GM23338 (cell line): ENCODE data around the gene SASH3.
"Not testable (repeated sequence)": the region's sequence is repeated elsewhere in the genome, so short reads cannot be mapped to it uniquely, and the experiment has no call there.

Experiments
- CREB1 ChIP-seq: fragments of 250-450 bp; sonication (Bioruptor Pico); IDR thresholded peaks from 2 replicates; pipeline ENCODE4 v1.5.0; 2020; ENCODE audit warnings: low read depth, mild to moderate bottlenecking, moderate library complexity
- EZH2 ChIP-seq: fragments of 200-600 bp; sonication (generic); IDR thresholded peaks from one replicate; pipeline ENCODE4 v1.8.0; 2017; ENCODE audit warnings: antibody characterized with exemption, mild to moderate bottlenecking, low read depth; ENCODE audit not compliant: unreplicated experiment
- EZH2phosphoT487 ChIP-seq: fragments of 200-600 bp; sonication (generic); IDR thresholded peaks from one replicate; pipeline ENCODE4 v1.8.1; 2018; ENCODE audit warnings: antibody characterized with exemption; ENCODE audit not compliant: unreplicated experiment
- JUNB ChIP-seq: IDR thresholded peaks from one replicate; pipeline ENCODE4 v1.6.1; 2016; ENCODE audit warnings: antibody characterized with exemption; ENCODE audit not compliant: unreplicated experiment
- NANOG ChIP-seq: IDR thresholded peaks from 2 replicates; pipeline ENCODE4 v1.6.1; 2016; ENCODE audit warnings: antibody characterized with exemption, borderline replicate concordance
- POLR2AphosphoS5 ChIP-seq: IDR thresholded peaks from 2 replicates; pipeline ENCODE4 v1.6.1; 2016; ENCODE audit warnings: antibody characterized with exemption, low read depth
- STAT1 ChIP-seq: IDR thresholded peaks from one replicate; pipeline ENCODE4 v1.6.1; 2016; ENCODE audit warnings: antibody characterized with exemption; ENCODE audit not compliant: unreplicated experiment
- ZNF114 ChIP-seq: fragments of 250-450 bp; sonication (Bioruptor Pico); IDR thresholded peaks from 2 replicates; pipeline ENCODE4 v1.5.0; 2020; ENCODE audit warnings: mild to moderate bottlenecking, moderate library complexity
- ZNF331 ChIP-seq: fragments of 250-450 bp; sonication (Bioruptor Pico); IDR thresholded peaks from 2 replicates; pipeline ENCODE4 v1.5.0; 2020; ENCODE audit warnings: low read depth, mild to moderate bottlenecking, moderate library complexity
- TF ChIP-seq, protein P1 (sequence below), 2 experiments: fragments of 200-600 bp in 1 of 2; sonication (generic) in 1 of 2; conservative IDR thresholded peaks; 2 replicates each; pipeline versions ENCODE4 v1.5.1 to v1.6.1; 2016 to 2017; ENCODE audit warnings: antibody characterized with exemption in 2 of 2, low read depth in 2 of 2, mild to moderate bottlenecking in 2 of 2, moderate library complexity in 1 of 2
- TF ChIP-seq, protein P2 (sequence below): IDR thresholded peaks from one replicate; pipeline ENCODE4 v1.6.1; 2018; ENCODE audit warnings: antibody characterized with exemption; ENCODE audit not compliant: unreplicated experiment
- TF ChIP-seq, protein P3 (sequence below): IDR thresholded peaks from 2 replicates; pipeline ENCODE4 v1.6.1; 2016; ENCODE audit warnings: antibody characterized with exemption
- TF ChIP-seq, protein P4 (sequence below): fragments of 250-450 bp; sonication (Bioruptor Pico); IDR thresholded peaks from 2 replicates; pipeline ENCODE4 v1.5.0; 2020; ENCODE audit warnings: mild to moderate bottlenecking, moderate library complexity

DNA sequence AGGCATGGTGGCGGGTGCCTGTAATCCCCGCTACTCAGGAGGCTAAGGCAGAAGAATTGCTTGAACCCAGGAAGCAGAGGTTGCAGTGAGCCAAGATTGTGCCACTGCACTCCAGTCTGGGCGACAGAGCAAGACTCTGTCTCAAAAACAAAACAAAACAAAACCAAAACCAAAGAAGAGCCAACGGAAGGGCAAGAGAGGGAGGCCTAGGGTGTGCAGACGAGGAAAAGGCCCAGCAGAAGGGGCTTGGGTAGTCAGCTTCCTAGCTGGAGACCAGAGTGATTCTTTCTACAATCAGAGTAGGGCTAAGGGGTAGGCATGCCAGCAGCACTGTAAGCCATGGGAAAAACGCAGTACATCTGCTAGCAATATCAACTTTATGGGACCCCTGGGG, 37.0 kb upstream of the SASH3 start:
- TF ChIP-seq, protein P1, sequence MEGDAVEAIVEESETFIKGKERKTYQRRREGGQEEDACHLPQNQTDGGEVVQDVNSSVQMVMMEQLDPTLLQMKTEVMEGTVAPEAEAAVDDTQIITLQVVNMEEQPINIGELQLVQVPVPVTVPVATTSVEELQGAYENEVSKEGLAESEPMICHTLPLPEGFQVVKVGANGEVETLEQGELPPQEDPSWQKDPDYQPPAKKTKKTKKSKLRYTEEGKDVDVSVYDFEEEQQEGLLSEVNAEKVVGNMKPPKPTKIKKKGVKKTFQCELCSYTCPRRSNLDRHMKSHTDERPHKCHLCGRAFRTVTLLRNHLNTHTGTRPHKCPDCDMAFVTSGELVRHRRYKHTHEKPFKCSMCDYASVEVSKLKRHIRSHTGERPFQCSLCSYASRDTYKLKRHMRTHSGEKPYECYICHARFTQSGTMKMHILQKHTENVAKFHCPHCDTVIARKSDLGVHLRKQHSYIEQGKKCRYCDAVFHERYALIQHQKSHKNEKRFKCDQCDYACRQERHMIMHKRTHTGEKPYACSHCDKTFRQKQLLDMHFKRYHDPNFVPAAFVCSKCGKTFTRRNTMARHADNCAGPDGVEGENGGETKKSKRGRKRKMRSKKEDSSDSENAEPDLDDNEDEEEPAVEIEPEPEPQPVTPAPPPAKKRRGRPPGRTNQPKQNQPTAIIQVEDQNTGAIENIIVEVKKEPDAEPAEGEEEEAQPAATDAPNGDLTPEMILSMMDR (conservative IDR thresholded peaks at IDR 0.05; ENCODE audit: low read depth in 2 of 2) = not testable (repeated sequence)
- TF ChIP-seq EZH2; CREB1; POLR2AphosphoS5; ZNF331 (CRISPR knock-in tag); EZH2phosphoT487; NANOG; JUNB; STAT1; ZNF114 (CRISPR knock-in tag): not testable (repeated sequence)
- TF ChIP-seq, protein P2, sequence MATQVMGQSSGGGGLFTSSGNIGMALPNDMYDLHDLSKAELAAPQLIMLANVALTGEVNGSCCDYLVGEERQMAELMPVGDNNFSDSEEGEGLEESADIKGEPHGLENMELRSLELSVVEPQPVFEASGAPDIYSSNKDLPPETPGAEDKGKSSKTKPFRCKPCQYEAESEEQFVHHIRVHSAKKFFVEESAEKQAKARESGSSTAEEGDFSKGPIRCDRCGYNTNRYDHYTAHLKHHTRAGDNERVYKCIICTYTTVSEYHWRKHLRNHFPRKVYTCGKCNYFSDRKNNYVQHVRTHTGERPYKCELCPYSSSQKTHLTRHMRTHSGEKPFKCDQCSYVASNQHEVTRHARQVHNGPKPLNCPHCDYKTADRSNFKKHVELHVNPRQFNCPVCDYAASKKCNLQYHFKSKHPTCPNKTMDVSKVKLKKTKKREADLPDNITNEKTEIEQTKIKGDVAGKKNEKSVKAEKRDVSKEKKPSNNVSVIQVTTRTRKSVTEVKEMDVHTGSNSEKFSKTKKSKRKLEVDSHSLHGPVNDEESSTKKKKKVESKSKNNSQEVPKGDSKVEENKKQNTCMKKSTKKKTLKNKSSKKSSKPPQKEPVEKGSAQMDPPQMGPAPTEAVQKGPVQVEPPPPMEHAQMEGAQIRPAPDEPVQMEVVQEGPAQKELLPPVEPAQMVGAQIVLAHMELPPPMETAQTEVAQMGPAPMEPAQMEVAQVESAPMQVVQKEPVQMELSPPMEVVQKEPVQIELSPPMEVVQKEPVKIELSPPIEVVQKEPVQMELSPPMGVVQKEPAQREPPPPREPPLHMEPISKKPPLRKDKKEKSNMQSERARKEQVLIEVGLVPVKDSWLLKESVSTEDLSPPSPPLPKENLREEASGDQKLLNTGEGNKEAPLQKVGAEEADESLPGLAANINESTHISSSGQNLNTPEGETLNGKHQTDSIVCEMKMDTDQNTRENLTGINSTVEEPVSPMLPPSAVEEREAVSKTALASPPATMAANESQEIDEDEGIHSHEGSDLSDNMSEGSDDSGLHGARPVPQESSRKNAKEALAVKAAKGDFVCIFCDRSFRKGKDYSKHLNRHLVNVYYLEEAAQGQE = not testable (repeated sequence)
- TF ChIP-seq, protein P3, sequence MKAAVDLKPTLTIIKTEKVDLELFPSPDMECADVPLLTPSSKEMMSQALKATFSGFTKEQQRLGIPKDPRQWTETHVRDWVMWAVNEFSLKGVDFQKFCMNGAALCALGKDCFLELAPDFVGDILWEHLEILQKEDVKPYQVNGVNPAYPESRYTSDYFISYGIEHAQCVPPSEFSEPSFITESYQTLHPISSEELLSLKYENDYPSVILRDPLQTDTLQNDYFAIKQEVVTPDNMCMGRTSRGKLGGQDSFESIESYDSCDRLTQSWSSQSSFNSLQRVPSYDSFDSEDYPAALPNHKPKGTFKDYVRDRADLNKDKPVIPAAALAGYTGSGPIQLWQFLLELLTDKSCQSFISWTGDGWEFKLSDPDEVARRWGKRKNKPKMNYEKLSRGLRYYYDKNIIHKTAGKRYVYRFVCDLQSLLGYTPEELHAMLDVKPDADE = not testable (repeated sequence)
- TF ChIP-seq, protein P4, sequence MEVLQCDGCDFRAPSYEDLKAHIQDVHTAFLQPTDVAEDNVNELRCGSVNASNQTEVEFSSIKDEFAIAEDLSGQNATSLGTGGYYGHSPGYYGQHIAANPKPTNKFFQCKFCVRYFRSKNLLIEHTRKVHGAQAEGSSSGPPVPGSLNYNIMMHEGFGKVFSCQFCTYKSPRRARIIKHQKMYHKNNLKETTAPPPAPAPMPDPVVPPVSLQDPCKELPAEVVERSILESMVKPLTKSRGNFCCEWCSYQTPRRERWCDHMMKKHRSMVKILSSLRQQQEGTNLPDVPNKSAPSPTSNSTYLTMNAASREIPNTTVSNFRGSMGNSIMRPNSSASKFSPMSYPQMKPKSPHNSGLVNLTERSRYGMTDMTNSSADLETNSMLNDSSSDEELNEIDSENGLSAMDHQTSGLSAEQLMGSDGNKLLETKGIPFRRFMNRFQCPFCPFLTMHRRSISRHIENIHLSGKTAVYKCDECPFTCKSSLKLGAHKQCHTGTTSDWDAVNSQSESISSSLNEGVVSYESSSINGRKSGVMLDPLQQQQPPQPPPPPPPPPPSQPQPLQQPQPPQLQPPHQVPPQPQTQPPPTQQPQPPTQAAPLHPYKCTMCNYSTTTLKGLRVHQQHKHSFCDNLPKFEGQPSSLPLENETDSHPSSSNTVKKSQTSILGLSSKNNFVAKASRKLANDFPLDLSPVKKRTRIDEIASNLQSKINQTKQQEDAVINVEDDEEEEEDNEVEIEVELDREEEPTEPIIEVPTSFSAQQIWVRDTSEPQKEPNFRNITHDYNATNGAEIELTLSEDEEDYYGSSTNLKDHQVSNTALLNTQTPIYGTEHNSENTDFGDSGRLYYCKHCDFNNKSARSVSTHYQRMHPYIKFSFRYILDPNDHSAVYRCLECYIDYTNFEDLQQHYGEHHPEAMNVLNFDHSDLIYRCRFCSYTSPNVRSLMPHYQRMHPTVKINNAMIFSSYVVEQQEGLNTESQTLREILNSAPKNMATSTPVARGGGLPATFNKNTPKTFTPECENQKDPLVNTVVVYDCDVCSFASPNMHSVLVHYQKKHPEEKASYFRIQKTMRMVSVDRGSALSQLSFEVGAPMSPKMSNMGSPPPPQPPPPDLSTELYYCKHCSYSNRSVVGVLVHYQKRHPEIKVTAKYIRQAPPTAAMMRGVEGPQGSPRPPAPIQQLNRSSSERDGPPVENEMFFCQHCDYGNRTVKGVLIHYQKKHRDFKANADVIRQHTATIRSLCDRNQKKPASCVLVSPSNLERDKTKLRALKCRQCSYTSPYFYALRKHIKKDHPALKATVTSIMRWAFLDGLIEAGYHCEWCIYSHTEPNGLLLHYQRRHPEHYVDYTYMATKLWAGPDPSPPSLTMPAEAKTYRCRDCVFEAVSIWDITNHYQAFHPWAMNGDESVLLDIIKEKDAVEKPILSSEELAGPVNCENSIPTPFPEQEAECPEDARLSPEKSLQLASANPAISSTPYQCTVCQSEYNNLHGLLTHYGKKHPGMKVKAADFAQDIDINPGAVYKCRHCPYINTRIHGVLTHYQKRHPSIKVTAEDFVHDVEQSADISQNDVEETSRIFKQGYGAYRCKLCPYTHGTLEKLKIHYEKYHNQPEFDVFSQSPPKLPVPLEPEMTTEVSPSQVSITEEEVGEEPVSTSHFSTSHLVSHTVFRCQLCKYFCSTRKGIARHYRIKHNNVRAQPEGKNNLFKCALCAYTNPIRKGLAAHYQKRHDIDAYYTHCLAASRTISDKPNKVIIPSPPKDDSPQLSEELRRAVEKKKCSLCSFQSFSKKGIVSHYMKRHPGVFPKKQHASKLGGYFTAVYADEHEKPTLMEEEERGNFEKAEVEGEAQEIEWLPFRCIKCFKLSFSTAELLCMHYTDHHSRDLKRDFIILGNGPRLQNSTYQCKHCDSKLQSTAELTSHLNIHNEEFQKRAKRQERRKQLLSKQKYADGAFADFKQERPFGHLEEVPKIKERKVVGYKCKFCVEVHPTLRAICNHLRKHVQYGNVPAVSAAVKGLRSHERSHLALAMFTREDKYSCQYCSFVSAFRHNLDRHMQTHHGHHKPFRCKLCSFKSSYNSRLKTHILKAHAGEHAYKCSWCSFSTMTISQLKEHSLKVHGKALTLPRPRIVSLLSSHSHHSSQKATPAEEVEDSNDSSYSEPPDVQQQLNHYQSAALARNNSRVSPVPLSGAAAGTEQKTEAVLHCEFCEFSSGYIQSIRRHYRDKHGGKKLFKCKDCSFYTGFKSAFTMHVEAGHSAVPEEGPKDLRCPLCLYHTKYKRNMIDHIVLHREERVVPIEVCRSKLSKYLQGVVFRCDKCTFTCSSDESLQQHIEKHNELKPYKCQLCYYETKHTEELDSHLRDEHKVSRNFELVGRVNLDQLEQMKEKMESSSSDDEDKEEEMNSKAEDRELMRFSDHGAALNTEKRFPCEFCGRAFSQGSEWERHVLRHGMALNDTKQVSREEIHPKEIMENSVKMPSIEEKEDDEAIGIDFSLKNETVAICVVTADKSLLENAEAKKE (CRISPR knock-in tag) = not testable (repeated sequence)
